Measurements from ENCODE around the gene COX15.
"Not testable (repeated sequence)": the region's sequence is repeated elsewhere in the genome, so short reads cannot be mapped to it uniquely, and the experiment has no call there.

The COX15 gene

GRCh38 chr10:99743841-99744240 lies 11.9 kb upstream of the COX15 start:
- no peak overlapping the region for H3K4me3 ChIP-seq (ENCODE audit: low read depth, low read length)
- ChIA-PET POLR2A (no interaction called here), CTCF (interaction anchor here (0.6 to 1.9 kb wide), 7 partner anchors 9 to 301 kb away, joined by 3 to 8 read pairs (median 3); partner anchors contain the start of genes COX15 and CUTC)
- TF ChIP-seq, protein P1, sequence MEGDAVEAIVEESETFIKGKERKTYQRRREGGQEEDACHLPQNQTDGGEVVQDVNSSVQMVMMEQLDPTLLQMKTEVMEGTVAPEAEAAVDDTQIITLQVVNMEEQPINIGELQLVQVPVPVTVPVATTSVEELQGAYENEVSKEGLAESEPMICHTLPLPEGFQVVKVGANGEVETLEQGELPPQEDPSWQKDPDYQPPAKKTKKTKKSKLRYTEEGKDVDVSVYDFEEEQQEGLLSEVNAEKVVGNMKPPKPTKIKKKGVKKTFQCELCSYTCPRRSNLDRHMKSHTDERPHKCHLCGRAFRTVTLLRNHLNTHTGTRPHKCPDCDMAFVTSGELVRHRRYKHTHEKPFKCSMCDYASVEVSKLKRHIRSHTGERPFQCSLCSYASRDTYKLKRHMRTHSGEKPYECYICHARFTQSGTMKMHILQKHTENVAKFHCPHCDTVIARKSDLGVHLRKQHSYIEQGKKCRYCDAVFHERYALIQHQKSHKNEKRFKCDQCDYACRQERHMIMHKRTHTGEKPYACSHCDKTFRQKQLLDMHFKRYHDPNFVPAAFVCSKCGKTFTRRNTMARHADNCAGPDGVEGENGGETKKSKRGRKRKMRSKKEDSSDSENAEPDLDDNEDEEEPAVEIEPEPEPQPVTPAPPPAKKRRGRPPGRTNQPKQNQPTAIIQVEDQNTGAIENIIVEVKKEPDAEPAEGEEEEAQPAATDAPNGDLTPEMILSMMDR (IDR thresholded peaks at IDR 0.05; ENCODE audit: insufficient read depth, low read length, missing control alignments), result no peak
- DNase-seq (ENCODE audit: low read depth, low spot score), result no peak

GRCh38 chr10:99742701-99743100 lies 10.8 kb upstream of the COX15 start:
- ChIA-PET POLR2A (interaction anchor here (0.9 kb wide), 1 partner anchor 10 kb away, joined by 3 read pairs; the partner anchor contains the start of gene CUTC), CTCF (interaction anchor here (0.6 to 1.9 kb wide), 7 partner anchors 10 to 307 kb away, joined by 3 to 8 read pairs (median 4); partner anchors contain the start of genes COX15 and CUTC)
- no peak overlapping the region for H3K4me3 ChIP-seq (ENCODE audit: low read depth, low read length)
- DNase-seq (ENCODE audit: low read depth, low spot score), result no peak
- TF ChIP-seq, protein P1 (IDR thresholded peaks at IDR 0.05; ENCODE audit: insufficient read depth, low read length, missing control alignments), result no peak

GRCh38 chr10:99742254-99742653 lies 10.3 kb upstream of the COX15 start:
- CTCF ChIA-PET, result interaction anchor here (0.6 to 2.5 kb wide), 7 partner anchors 10 to 306 kb away, joined by 3 to 10 read pairs (median 5); partner anchors contain the start of genes COX15 and CUTC
- no peak for DNase-seq (ENCODE audit: low read depth, low spot score)

GRCh38 chr10:99740933-99741559 lies 9.1 kb upstream of the COX15 start:
- CTCF ChIA-PET, result interaction anchor here (0.9 to 2.5 kb wide), 5 partner anchors 9 to 110 kb away, joined by 3 to 10 read pairs (median 4); partner anchors contain the start of genes COX15 and CUTC
- no peak overlapping the region for H3K4me3 ChIP-seq (ENCODE audit: low read depth, low read length)
- no peak for DNase-seq (ENCODE audit: low read depth, low spot score)
- TF ChIP-seq, protein P1 (IDR thresholded peaks at IDR 0.05; ENCODE audit: insufficient read depth, low read length, missing control alignments), result no peak
- POLR2A ChIA-PET, result no interaction called here

More at GRCh38 chr10:99742254-99742653, 10.3 kb upstream of the COX15 start:
- TF ChIP-seq, protein P1 (IDR thresholded peaks at IDR 0.05; ENCODE audit: insufficient read depth, low read length, missing control alignments), result no peak
- POLR2A ChIA-PET, result interaction anchor here (0.9 kb wide), 1 partner anchor 10 kb away, joined by 3 read pairs; the partner anchor contains the start of gene CUTC
- no peak overlapping the region for H3K4me3 ChIP-seq (ENCODE audit: low read depth, low read length)

GRCh38 chr10:99740260-99740659 lies 8.3 kb upstream of the COX15 start:
- TF ChIP-seq, protein P1 (IDR thresholded peaks at IDR 0.05; ENCODE audit: insufficient read depth, low read length, missing control alignments), result no peak
- ChIA-PET POLR2A (no interaction called here), CTCF (interaction anchor here (0.5 to 2.5 kb wide), 6 partner anchors 8 to 177 kb away, joined by 3 to 10 read pairs (median 4); partner anchors contain the start of genes COX15 and CUTC)
- DNase-seq (ENCODE audit: low read depth, low spot score), result no peak
- H3K4me3 ChIP-seq (ENCODE audit: low read depth, low read length), result no peak overlapping the region

DNA sequence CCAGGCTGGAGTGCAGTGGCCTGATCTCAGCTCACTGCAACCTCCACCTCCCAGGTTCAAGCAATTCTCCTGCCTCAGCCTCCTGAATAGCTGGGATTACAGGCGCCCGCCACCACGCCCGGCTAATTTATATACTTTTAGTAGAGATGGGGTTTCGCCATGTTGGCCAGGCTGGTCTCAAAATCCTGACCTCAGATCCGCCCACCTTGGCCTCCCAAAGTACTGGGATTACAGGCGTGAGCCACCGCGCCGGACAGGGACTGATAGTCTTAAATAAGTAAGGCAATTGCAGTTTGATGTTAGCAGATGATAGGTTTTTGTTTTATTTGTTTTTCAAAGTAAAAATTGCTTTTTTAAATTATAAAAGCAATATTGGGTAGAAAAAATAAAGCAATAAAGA lies 2.2 kb upstream of the COX15 start:
- DNase-seq (ENCODE audit: low read depth, low spot score); H3K4me3 ChIP-seq (ENCODE audit: low read depth, low read length); POLR2A ChIA-PET: not testable (repeated sequence)
- CTCF ChIA-PET, result interaction anchor here (1.1 to 1.6 kb wide), 3 partner anchors 105 to 275 kb away, joined by 3 to 8 read pairs (median 5); partner anchors contain the start of gene DNMBP

All from AG04449 (cell line).